GM12874 (cell line): Measurements from ENCODE around the gene PARD6G.
A peak's percentile ranks its signal among the peaks of the same experiment; 100 is the strongest.

Source experiments
- CTCF ChIP-seq: IDR thresholded peaks from 2 replicates; pipeline ENCODE4 v1.5.1; 2011; ENCODE audit warnings: low read depth, mild to moderate bottlenecking, control low read depth, low read length, moderate library complexity; ENCODE audit not compliant: insufficient read depth

Gene PARD6G

GRCh38 chr18:80203249-80203648, 44.1 kb downstream of the PARD6G start:
- TF ChIP-seq CTCF, result no peak

- no peak for TF ChIP-seq CTCF
These were observed 44.9 kb downstream of the PARD6G start for GRCh38 chr18:80202264-80202998.

GRCh38 chr18:80201739-80202138, 45.6 kb downstream of the PARD6G start:
- TF ChIP-seq CTCF, result no peak

GRCh38 chr18:80200932-80201672, 46.2 kb downstream of the PARD6G start:
- no peak for TF ChIP-seq CTCF

- peak; percentile 22; the same call in 1 of the 2 replicates for TF ChIP-seq CTCF
These were observed 47.0 kb downstream of the PARD6G start for GRCh38 chr18:80200171-80200931.

- no peak for TF ChIP-seq CTCF
These were observed 48.1 kb downstream of the PARD6G start for GRCh38 chr18:80198994-80199748.
